B cell (primary cell): Measurements from ENCODE around the gene PTPRT. TPM values are rescaled to one million over a fixed set of nuclear protein-coding genes. Genes with fewer than 3 reads are reported as not detected.

ENCODE experiments used
- ATAC-seq: fragments of 200-7000 bp; cut with Tn5 transposase; one replicate; pipeline ENCODE4 v1.10.0; 2021; ENCODE audit warnings: low read depth, mild to moderate bottlenecking, moderate number of reproducible peaks, moderate library complexity
- CTCF ChIA-PET: fragments of 350-600 bp; sonication (Branson Sonifier 250); formaldehyde crosslinking; loops from one replicate; lab custom pipeline; 2021; ENCODE audit warnings: antibody characterized with exemption, inconsistent platforms; lab: Charles Lee
- POLR2A ChIA-PET: fragments of 350-600 bp; sonication (Branson Sonifier 250); formaldehyde crosslinking; loops from one replicate; lab custom pipeline; 2021; ENCODE audit warnings: antibody characterized with exemption; lab: Charles Lee
- DNase-seq: peaks from one replicate; pipeline ENCODE4 v3.0.0; 2013
- H2AFZ ChIP-seq: 2 replicates; pipeline ENCODE4 v1.6.1; 2012; ENCODE audit warnings: mild to moderate bottlenecking, low read depth, low read length; ENCODE audit not compliant: insufficient read depth, poor library complexity, severe bottlenecking
- H3K27ac ChIP-seq, 2 donors: 1 replicate in 1 of 2; 2 replicates in 1 of 2; pipeline ENCODE4 v1.5.1; 2012 to 2013; ENCODE audit warnings: low read length in 2 of 2, mild to moderate bottlenecking in 2 of 2, moderate library complexity in 1 of 2
- H3K27me3 ChIP-seq, 4 experiments: fragments of 200-600 bp in 1 of 4; sonication (generic) in 1 of 4; replicated peaks in 1 of 4; 1 replicate in 2 of 4; 2 replicates in 2 of 4; pipeline versions ENCODE4 v1.6.1 to v1.7.0; 2013 to 2016; ENCODE audit warnings: low read length in 3 of 4, mild to moderate bottlenecking in 2 of 4, mixed read lengths in 1 of 4, moderate library complexity in 1 of 4; ENCODE audit not compliant: insufficient read depth in 4 of 4, control insufficient read depth in 3 of 4; ENCODE audit errors: control extremely low read depth in 1 of 4
- H3K36me3 ChIP-seq, 2 experiments: replicated peaks in 1 of 2; 1 replicate in 1 of 2; 2 replicates in 1 of 2; pipeline versions ENCODE4 v1.6.1 to v1.7.1; 2013; ENCODE audit warnings: low read length in 1 of 2; ENCODE audit not compliant: insufficient read depth in 2 of 2, control insufficient read depth in 1 of 2; ENCODE audit errors: control extremely low read depth in 1 of 2, extremely low read depth in 1 of 2
- H3K4me1 ChIP-seq, 2 donors: fragments of 200-600 bp in 1 of 2; sonication (generic) in 1 of 2; 1 replicate in 1 of 2; 2 replicates in 1 of 2; pipeline versions ENCODE4 v1.5.1 to v1.6.1; 2013 to 2017; ENCODE audit warnings: low read length in 2 of 2; ENCODE audit not compliant: control insufficient read depth in 2 of 2, insufficient read depth in 2 of 2
- H3K4me2 ChIP-seq: replicated peaks from 2 replicates; pipeline ENCODE3; 2012; ENCODE audit warnings: mild to moderate bottlenecking, low read depth, low read length; ENCODE audit not compliant: poor library complexity, severe bottlenecking
- H3K4me3 ChIP-seq, 5 experiments: fragments of 200-600 bp in 1 of 5; sonication (generic) in 1 of 5; 1 replicate in 3 of 5; 2 replicates in 2 of 5; pipeline versions ENCODE4 v1.5.1 to v1.7.0; 2011 to 2016; ENCODE audit warnings: low read length in 4 of 5, mild to moderate bottlenecking in 4 of 5, low read depth in 2 of 5, control low read depth in 1 of 5, moderate library complexity in 1 of 5; ENCODE audit not compliant: insufficient read depth in 1 of 5; ENCODE audit errors: control extremely low read depth in 1 of 5, extremely low read depth in 1 of 5
- H3K79me2 ChIP-seq: fragments of 200-600 bp; sonication (generic); one replicate; pipeline ENCODE4 v1.6.0; 2016; ENCODE audit warnings: low read length; ENCODE audit not compliant: control insufficient read depth, insufficient read depth
- H3K9ac ChIP-seq: fragments of 200-600 bp; sonication (generic); 2 replicates; pipeline ENCODE4 v1.6.1; 2017; ENCODE audit warnings: mild to moderate bottlenecking, low read length, moderate library complexity
- H3K9me3 ChIP-seq, 3 donors: one replicate each; pipeline versions ENCODE4 v1.6.1 to v1.7.1; 2013; ENCODE audit warnings: low read length in 2 of 3; ENCODE audit not compliant: control insufficient read depth in 2 of 3, insufficient read depth in 1 of 3; ENCODE audit errors: control extremely low read depth in 1 of 3
- H4K20me1 ChIP-seq: 2 replicates; pipeline ENCODE4 v1.6.0; 2012; ENCODE audit warnings: mild to moderate bottlenecking, low read length; ENCODE audit not compliant: insufficient read depth, control insufficient read depth, poor library complexity, severe bottlenecking
- H3K27ac Mint-ChIP-seq: one replicate; pipeline ENCODE4 v1.8.0; 2021; ENCODE audit warnings: mixed read lengths
- H3K27me3 Mint-ChIP-seq: one replicate; pipeline ENCODE4 v1.8.0; 2021; ENCODE audit warnings: mixed read lengths
- H3K4me1 Mint-ChIP-seq: one replicate; pipeline ENCODE4 v1.8.0; 2021; ENCODE audit warnings: mixed read lengths
- H3K4me3 Mint-ChIP-seq: one replicate; pipeline ENCODE4 v1.8.0; 2021; ENCODE audit warnings: mixed read lengths
- H3K9me3 Mint-ChIP-seq: one replicate; pipeline ENCODE4 v1.8.0; 2022; ENCODE audit warnings: mixed read lengths; ENCODE audit not compliant: insufficient read depth
- EZH2 ChIP-seq: IDR thresholded peaks from 2 replicates; pipeline ENCODE4 v1.6.1; 2012; ENCODE audit warnings: borderline replicate concordance, low read depth, mild to moderate bottlenecking, moderate library complexity, low read length; ENCODE audit not compliant: insufficient read depth, poor library complexity, severe bottlenecking
- WGBS: methylation state at CpG from one replicate; pipeline ENCODE4 v1.1.5; 2013; ENCODE audit warnings: missing lambda C conversion rate; ENCODE audit not compliant: insufficient coverage; 5-methylcytosine and 5-hydroxymethylcytosine counted together
- intact Hi-C: fragments of 100-400 bp; cut with micrococcal nuclease; formaldehyde crosslinking; loops from one replicate; pipeline ENCODE4 v1.10.0; 2022
- polyA plus RNA-seq: library from polyadenylated mRNA; depleted of rRNA; stranded (reverse); fragments of >200 nt; gene quantifications from 2 replicates; pipeline ENCODE4 v1.2.3, GENCODE V29; 2012
- total RNA-seq, 2 donors: library from RNA; stranded (reverse); fragments of 120-200 nt in 1 of 2; gene quantifications; 1 replicate in 1 of 2; 2 replicates in 1 of 2; pipeline versions ENCODE4 v1.2.3 to v1.2.4, GENCODE V29; 2013 to 2022
- TF ChIP-seq, protein P1 (sequence below): fragments of 200-600 bp; IDR thresholded peaks from one replicate; pipeline ENCODE4 v1.8.0; 2022; ENCODE audit warnings: antibody characterized with exemption, mild to moderate bottlenecking

Gene PTPRT
- total and polyA plus RNA-seq, 2 donors (not counting 1 experiment from before 2014, with no cell fraction given) = not detected

- no peaks in the 10 kb centered on the region for H3K9me3 Mint-ChIP-seq
- H3K27me3 ChIP-seq = no peaks in the 10 kb centered on the region
- no peak overlapping the region for H3K4me3 Mint-ChIP-seq
- H3K9ac ChIP-seq = no peak overlapping the region
- H2AFZ ChIP-seq = no peak overlapping the region
- no peak for TF ChIP-seq EZH2
- TF ChIP-seq, protein P1, sequence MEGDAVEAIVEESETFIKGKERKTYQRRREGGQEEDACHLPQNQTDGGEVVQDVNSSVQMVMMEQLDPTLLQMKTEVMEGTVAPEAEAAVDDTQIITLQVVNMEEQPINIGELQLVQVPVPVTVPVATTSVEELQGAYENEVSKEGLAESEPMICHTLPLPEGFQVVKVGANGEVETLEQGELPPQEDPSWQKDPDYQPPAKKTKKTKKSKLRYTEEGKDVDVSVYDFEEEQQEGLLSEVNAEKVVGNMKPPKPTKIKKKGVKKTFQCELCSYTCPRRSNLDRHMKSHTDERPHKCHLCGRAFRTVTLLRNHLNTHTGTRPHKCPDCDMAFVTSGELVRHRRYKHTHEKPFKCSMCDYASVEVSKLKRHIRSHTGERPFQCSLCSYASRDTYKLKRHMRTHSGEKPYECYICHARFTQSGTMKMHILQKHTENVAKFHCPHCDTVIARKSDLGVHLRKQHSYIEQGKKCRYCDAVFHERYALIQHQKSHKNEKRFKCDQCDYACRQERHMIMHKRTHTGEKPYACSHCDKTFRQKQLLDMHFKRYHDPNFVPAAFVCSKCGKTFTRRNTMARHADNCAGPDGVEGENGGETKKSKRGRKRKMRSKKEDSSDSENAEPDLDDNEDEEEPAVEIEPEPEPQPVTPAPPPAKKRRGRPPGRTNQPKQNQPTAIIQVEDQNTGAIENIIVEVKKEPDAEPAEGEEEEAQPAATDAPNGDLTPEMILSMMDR = no peak
- H3K4me3 ChIP-seq = no peak overlapping the region
- CTCF ChIA-PET = no interaction called here
- H3K27ac ChIP-seq = no peak overlapping the region
- H3K4me1 Mint-ChIP-seq = no peaks in the 10 kb centered on the region
- no peaks in the 10 kb centered on the region for H3K79me2 ChIP-seq
- H3K27me3 Mint-ChIP-seq = no peaks in the 10 kb centered on the region
- POLR2A ChIA-PET = no interaction called here
- no peaks in the 10 kb centered on the region for H3K36me3 ChIP-seq
- ATAC-seq = no peak
- no peaks in the 10 kb centered on the region for H3K9me3 ChIP-seq
- no peaks in the 10 kb centered on the region for H3K4me1 ChIP-seq
- intact Hi-C loops = no loop called here
- no peaks in the 10 kb centered on the region for H4K20me1 ChIP-seq
- no peak for DNase-seq
- H3K27ac Mint-ChIP-seq = no peak overlapping the region
- H3K4me2 ChIP-seq = no peak overlapping the region
These were observed 1008.6 kb downstream of the PTPRT start for GRCh38 chr20:42181064-42181463.

- H3K27me3 ChIP-seq = no peaks in the 10 kb centered on the region
- intact Hi-C loops = no loop called here
- H3K9ac ChIP-seq = no peak overlapping the region
- H2AFZ ChIP-seq = no peak overlapping the region
- H3K27ac Mint-ChIP-seq = no peak overlapping the region
- no peaks in the 10 kb centered on the region for H3K9me3 ChIP-seq
- no peak overlapping the region for H3K4me2 ChIP-seq
- H3K4me1 Mint-ChIP-seq = no peaks in the 10 kb centered on the region
- POLR2A ChIA-PET = no interaction called here
- DNase-seq = no peak
- no peaks in the 10 kb centered on the region for H3K36me3 ChIP-seq
- no peaks in the 10 kb centered on the region for H3K9me3 Mint-ChIP-seq
- H3K4me3 Mint-ChIP-seq = no peak overlapping the region
- no peaks in the 10 kb centered on the region for H4K20me1 ChIP-seq
- 50% methylated on average over 1 of the region's 4 CpGs for WGBS
- TF ChIP-seq, protein P1 = no peak
- TF ChIP-seq EZH2 = no peak
- H3K27ac ChIP-seq = no peak overlapping the region
- no peak overlapping the region for H3K4me3 ChIP-seq
- no peaks in the 10 kb centered on the region for H3K4me1 ChIP-seq
- CTCF ChIA-PET = no interaction called here
- ATAC-seq = no peak
- H3K79me2 ChIP-seq = no peaks in the 10 kb centered on the region
- no peaks in the 10 kb centered on the region for H3K27me3 Mint-ChIP-seq
These were observed 1009.9 kb downstream of the PTPRT start for GRCh38 chr20:42179768-42180167.
